GM21619 (cell line): ENCODE measurements around the gene RNASEH2B.

Source experiments
- ATAC-seq: cut with Tn5 transposase; IDR thresholded peaks from one replicate; pipeline ENCODE4 v1.9.1; 2021; ENCODE audit not compliant: unreplicated experiment

Gene RNASEH2B, protein sequence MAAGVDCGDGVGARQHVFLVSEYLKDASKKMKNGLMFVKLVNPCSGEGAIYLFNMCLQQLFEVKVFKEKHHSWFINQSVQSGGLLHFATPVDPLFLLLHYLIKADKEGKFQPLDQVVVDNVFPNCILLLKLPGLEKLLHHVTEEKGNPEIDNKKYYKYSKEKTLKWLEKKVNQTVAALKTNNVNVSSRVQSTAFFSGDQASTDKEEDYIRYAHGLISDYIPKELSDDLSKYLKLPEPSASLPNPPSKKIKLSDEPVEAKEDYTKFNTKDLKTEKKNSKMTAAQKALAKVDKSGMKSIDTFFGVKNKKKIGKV

DNA sequence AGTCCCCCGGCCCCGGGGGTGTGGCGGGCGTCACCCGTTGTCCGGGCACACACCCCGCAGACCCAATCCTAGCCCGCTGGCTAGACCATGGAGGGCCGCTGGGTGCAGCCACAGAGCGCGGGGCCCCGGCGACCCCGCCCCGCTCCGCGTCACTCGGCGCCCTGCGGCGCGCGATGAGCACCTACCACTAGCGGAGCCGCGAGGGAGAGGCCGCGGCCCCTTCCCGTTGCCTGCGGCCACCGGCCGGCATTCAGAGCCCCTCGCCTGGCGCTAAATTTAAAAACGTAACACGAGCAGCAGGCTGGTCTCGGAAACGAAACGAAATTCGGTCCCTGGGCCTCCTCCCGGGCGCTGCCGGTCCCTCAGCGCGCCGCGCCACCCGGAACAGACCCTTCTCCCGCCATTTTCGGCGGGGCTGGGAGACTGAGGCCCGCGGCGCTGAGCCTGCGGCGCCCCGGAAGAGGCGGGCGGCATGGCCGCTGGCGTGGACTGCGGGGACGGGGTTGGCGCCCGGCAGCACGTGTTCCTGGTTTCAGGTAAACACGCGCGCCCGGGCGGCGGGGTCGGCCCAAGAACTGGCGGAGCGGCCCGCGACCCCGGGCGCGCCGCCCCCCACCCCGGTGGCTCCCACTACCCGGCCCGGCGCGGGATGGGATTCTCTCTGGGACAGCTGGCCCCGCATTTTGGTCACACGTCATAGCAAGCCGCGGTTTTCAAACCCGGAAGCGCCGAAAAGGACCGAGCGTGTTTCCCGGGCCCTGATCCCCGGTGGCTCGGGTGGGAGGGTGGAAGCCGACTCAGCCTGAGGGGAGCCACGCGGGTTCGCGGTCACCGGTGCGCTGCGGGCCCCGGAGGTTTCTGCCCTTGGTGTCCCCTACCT, at the start of gene RNASEH2B:
Gene RNASEH2B (plus strand): TSS at position 187 of the 880 bp plus-strand sequence. CDS start 286 bp downstream, at position 473.
- peak; percentile 62 for ATAC-seq

DNA sequence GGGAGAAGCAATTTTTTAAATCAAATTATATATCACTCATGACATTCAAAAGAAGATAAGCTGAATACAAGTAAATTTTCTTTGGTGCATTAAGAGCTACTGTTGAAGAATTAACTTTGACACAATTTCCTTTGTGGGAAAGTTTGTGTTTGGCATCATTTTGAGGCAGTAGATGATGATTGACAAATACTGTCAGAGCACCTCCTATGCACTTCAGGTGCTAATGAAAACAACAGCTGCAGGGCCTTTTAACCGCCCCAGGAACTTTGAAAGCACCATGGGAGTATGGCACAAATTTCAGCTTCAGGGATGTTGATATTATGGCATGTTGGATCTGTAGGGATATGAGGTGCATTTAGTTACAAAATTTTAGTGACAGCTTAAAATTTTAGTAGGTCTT, 45.1 kb upstream of the RNASEH2B start:
- ATAC-seq: no peak

DNA sequence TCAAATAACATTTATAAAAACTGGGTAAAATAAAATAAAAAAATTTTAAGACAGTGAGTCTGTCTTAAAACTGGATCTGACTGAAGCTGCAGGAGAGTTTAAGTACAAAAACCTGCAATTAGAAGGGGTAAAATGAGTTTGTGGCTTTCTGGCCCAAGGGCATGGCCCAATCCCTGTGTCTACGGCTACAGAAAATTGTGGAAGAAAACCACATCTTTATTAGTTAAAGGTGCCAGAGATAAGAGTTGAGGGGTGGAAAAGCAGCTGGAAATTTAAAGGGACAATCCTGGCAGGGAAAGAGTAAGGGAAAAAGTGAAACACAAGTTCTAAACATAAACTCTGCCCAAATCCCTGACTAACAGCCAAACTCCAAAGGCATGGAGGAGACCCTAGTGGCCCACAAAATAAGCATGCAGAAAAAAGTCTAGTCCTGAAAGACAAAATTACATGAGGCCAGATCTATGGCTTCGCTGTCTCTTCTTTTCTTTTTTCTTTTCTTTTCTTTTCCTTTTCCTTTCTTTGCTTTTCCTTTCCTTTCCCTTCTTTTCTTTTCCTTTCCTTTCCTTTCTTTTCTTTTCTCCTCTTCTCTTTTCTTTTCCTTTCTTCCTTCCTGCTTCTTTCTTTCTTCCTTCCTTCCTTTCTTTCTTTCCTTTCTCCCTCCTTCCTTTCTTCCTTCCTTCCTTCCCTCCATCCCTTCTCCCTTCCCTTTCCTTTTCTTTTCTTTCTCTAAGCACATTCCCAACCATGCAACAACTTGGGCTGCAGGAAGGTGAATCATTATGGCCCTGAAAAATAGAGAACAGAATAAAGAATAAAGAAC, 42.6 kb upstream of the RNASEH2B start:
- ATAC-seq: no peak

- no peak for ATAC-seq
These were observed 42.0 kb upstream of the RNASEH2B start for GRCh38 chr13:50867637-50867945.

GRCh38 chr13:50871405-50871804, 38.2 kb upstream of the RNASEH2B start:
- no peak for ATAC-seq

DNA sequence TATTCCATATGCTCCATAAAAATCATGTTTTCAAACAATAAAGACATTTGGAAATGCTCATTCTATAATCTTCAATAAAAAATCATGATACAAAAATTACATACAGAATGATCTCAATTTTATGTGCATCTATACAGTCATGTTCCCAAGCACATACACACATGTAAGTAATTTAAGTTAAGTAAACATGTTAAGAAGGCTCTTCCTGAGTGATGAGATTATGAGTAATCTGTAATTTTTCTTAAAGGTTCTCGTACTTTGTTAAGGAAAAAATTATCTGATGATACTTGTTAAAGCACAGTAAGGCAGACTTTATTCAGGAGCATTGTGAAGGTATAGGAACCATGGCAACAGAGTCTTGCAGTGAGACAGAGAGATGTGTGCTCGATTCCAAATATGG, 36.1 kb upstream of the RNASEH2B start:
- no peak for ATAC-seq

GRCh38 chr13:50873991-50874390, 35.6 kb upstream of the RNASEH2B start:
- ATAC-seq: no peak

DNA sequence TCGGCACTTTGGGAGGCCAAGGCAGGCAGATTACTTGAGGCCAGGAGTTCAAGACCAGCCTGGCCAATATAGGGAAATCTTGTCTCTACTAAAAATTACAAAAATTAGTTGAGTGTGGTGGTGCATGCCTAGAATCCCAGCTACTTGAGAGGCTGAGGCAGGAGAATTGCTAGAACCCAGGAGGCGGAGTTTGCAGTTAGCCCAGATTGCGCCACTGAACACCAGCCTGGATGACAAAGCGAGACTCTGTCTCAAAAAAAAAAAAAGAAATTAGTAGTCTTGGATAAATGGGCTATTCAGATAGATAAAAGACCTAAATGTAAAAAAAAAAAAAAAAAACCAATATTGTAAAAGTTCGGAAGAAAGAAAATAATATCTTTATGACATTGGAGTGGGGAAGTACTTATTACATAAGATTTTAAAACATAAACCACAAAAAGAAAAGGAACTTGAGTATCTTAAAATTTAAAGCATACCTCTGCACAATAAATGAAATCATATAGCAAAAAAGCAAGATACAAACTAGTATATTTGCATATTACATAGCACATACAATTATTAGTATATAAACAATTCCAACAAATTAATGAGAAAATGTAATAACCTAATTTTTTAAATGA, 26.7 kb upstream of the RNASEH2B start:
- ATAC-seq: no peak

DNA sequence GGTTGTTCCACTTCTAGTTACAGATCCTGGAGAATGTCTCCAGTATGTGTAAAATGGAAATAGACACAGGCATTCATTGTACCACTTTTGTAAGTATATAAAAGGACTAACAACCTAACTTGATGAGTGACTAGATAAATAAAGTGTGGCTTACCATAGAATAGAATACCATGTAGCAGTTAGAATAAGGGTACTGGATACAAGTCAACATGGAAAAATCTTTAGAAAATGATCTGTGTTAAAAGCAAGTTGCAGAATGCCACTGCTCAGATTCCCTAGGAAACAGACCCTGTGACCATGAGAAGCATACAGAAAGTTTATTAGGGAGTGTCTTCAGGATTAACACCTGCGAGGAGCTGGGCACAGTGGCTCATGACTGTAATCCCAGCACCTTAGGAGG, 25.9 kb upstream of the RNASEH2B start:
- ATAC-seq: no peak

DNA sequence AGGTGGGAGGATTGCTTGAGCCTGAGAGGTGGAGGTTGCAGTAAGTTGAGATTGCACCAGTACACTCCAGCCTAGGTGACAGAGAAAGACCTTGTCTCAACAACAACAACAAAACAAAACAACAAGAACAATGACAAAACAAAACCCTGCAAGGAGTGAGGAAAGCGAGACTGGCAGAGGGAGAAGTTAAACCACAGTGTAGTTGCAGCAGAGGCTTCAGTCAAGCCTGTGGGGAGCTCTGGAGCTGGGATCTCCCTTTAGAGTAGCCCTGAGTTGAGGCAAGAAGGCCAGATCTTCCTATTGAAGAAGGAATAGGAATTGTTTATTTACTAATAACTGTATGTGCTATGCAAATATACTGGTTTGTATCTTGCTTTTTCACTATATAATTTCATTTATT, 25.3 kb upstream of the RNASEH2B start:
- ATAC-seq: no peak

DNA sequence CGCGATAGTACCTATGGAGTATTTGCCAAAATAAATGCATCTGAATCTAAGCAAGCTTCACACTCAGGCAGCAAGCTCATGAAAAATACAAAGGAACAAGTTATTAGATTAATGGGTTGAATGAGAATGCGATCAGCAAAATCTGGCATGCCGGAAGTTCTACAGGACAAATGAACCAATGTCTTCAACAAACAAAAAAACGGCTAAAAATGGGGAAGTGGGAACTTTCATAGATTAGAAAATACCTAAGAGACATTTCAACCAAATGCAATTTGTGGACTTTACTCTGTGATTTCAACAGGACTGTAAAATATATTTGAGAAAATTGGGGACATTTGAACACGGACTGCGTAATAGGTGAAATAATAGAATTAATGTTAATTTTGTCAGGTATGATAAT, 22.4 kb upstream of the RNASEH2B start:
- ATAC-seq: no peak

- no peak for ATAC-seq
These were observed 21.2 kb upstream of the RNASEH2B start for GRCh38 chr13:50888362-50888761.

GRCh38 chr13:50889317-50889716, 20.3 kb upstream of the RNASEH2B start:
- peak; percentile 36 for ATAC-seq

GRCh38 chr13:50891206-50891605, 18.4 kb upstream of the RNASEH2B start:
- ATAC-seq: no peak

- no peak for ATAC-seq
These were observed 17.2 kb upstream of the RNASEH2B start for GRCh38 chr13:50892210-50892944.

DNA sequence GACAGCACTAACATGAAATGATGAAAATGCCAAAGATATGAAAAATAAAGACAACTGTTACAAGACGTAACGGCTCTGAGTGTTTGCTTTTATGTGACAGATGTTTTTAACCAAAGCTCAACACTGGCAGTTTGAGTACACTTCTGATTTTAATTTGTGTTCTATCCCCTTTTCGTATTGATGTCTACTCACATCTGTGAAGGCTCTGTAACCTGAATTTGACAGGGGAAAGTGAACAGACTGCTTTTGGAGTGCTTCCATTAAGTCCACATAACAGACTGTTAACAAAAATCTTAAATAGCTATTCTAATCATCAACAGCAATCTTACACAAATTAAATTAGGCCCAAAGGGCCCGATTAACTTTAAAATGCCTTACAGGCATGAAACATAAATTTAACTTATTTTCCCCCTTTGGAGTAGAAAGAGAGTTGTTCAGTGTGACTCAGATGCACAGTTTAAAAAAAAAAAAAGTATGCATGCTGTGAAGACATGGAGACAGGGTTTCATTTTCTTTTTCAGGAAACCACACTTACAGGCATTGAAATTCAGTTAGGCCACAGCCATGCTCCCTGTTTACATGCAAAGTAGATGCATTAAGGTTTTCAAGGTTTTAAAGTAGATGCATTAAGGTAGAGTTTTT, 16.3 kb upstream of the RNASEH2B start:
- ATAC-seq: peak; percentile 78

DNA sequence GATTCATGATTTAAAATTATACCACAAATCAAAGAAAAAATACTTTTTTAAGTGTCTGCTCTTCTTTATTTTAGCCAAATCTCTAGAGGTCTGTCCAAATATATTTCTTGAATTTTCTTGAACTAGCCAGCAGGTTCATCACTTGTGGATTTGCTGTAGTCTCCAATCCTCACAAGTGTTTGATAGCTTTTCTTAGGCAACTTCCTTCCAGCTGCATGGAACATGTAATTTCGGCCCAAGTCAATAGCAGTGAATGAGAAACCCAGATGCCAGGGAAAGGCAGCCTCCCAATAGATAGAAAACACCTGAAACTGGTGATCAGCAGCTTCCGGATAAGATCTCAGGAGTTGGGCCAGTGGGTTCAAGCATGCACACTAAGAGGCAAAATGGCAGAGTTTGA, 15.6 kb upstream of the RNASEH2B start:
- ATAC-seq: no peak

DNA sequence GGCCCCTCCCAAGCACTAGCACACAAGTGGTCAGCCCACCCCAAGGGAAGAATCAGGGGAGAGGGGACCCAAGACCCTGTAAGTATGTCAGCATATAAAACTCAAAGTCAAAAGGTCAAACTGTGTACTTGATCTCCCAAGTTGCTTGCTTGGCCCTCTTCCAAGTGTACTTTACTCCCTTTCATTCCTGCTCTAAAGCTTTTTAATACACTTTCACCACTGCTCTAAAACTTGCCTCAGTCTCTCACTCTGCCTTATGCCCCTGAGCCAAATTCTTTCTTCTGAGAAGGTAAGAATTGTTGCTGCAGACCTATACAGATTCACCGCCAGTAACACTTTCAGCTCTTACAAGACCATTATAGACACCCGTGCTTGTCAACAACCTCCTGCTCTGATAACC, 15.1 kb upstream of the RNASEH2B start:
- no peak for ATAC-seq

DNA sequence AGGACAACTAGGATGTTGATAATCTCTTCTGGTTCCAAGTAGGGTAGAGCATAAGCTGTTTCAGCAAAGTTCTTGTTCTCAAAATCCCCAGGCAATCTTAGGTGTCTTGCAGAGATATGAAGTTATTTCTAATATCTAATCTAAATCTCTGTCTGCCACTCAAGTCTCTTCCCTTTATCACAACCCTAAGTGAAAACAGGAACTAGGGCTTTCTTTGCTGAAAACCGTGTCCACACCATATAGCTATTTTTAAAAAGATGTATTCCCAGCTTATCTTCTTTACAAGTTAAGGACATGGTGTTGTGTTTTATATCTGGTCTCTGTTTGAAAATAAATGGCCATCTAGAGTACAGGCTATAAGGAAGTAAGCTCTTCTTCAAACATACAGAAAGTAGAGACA, 11.3 kb upstream of the RNASEH2B start:
- ATAC-seq: no peak

- no peak for ATAC-seq
These were observed 7.9 kb upstream of the RNASEH2B start for GRCh38 chr13:50901701-50902100.
